Osteocyte (in vitro differentiated cells): ENCODE measurements around the gene GSTM2. TPM values are rescaled to one million over a fixed set of nuclear protein-coding genes. Genes with fewer than 3 reads are reported as not detected.

Experiments used
- DNase-seq: peaks from one replicate; pipeline ENCODE4 v3.0.0; 2021; ENCODE audit warnings: mixed read lengths; ENCODE audit not compliant: unreplicated experiment; ENCODE audit errors: extremely low spot score
- H3K27ac Mint-ChIP-seq: one replicate; pipeline ENCODE4 v1.8.0; 2021; ENCODE audit warnings: mild to moderate bottlenecking, mixed read lengths; ENCODE audit not compliant: unreplicated experiment
- H3K27me3 Mint-ChIP-seq: one replicate; pipeline ENCODE4 v1.8.0; 2021; ENCODE audit warnings: mixed read lengths; ENCODE audit not compliant: unreplicated experiment
- H3K36me3 Mint-ChIP-seq: one replicate; pipeline ENCODE4 v1.8.0; 2021; ENCODE audit warnings: mixed read lengths; ENCODE audit not compliant: unreplicated experiment
- H3K4me1 Mint-ChIP-seq: one replicate; pipeline ENCODE4 v1.8.0; 2021; ENCODE audit warnings: mixed read lengths; ENCODE audit not compliant: unreplicated experiment
- H3K4me3 Mint-ChIP-seq: one replicate; pipeline ENCODE4 v1.8.0; 2021; ENCODE audit warnings: mild to moderate bottlenecking, moderate library complexity, mixed read lengths; ENCODE audit not compliant: unreplicated experiment
- H3K9me3 Mint-ChIP-seq: one replicate; pipeline ENCODE4 v1.8.0; 2021; ENCODE audit warnings: mixed read lengths; ENCODE audit not compliant: unreplicated experiment
- CTCF ChIP-seq: fragments of 200-600 bp; sonication (generic); IDR thresholded peaks from 2 replicates; pipeline ENCODE4 v1.5.0; 2021; ENCODE audit warnings: antibody characterized with exemption, mild to moderate bottlenecking, moderate library complexity
- long read RNA-seq: library from polyadenylated mRNA; unstranded; transcript quantifications from one replicate; pipeline ENCODE4 v2.0.0, GENCODE V29; 2021
- total RNA-seq: library from RNA; stranded (reverse); gene quantifications from 2 replicates; pipeline ENCODE4 v1.2.1, GENCODE V29; 2021

Gene GSTM2
- 38.6 and 39.0 TPM in 2 replicates for total RNA-seq
- long read RNA-seq, transcript GSTM2-201 (8 exons, 1,157 nt): major isoform, 5 of 8 reads
- long read RNA-seq, partial matches to known transcripts: 1 of 8 reads
- long read RNA-seq, other reads (novel, unspliced or antisense): 2 of 8 reads

GRCh38 chr1:109667452-109668122 lies at the start of gene GSTM2:
Gene GSTM2 (plus strand): TSS chr1:109668057. CDS start chr1:109668116, 59 bp downstream.
- H3K4me1 Mint-ChIP-seq: peaks cover 22% of the 10 kb centered on the region

GRCh38 chr1:109618661-109619575 lies 48.9 kb upstream of the GSTM2 start:
- peak overlapping the region; percentile 97 for H3K27ac Mint-ChIP-seq
- no peak for TF ChIP-seq CTCF
- no peaks in the 10 kb centered on the region for H3K36me3 Mint-ChIP-seq
- DNase-seq: no peak
- peak overlapping the region; percentile 95 for H3K4me3 Mint-ChIP-seq
- H3K4me1 Mint-ChIP-seq: peaks cover 41% of the 10 kb centered on the region
- no peaks in the 10 kb centered on the region for H3K9me3 Mint-ChIP-seq
- no peaks in the 10 kb centered on the region for H3K27me3 Mint-ChIP-seq

More at GRCh38 chr1:109667452-109668122, at the start of gene GSTM2:
- Mint-ChIP-seq H3K27ac (no peak within 1 kb of the TSS), H3K27me3 (no peaks in the 10 kb centered on the region), H3K9me3 (no peaks in the 10 kb centered on the region), H3K36me3 (peaks cover 4% of the 10 kb centered on the region), H3K4me3 (peak within 1 kb of the TSS; percentile 77)
- DNase-seq: peak; percentile 91
- TF ChIP-seq CTCF: no peak

- peak; percentile 87 for DNase-seq
- TF ChIP-seq CTCF: no peak
- H3K4me1 Mint-ChIP-seq: peaks cover 47% of the 10 kb centered on the region
These were observed 48.1 kb upstream of the GSTM2 start, which contains the start of the genes AMPD2 and GNAT2 for GRCh38 chr1:109619576-109620400. Gene AMPD2 (plus strand): TSS chr1:109619837. CDS start chr1:109621176, 1,339 bp downstream. Gene GNAT2 (minus strand): TSS chr1:109619616. CDS start chr1:109612870, 6,746 bp downstream.

GRCh38 chr1:109620401-109620791 lies 47.5 kb upstream of the GSTM2 start:
- Mint-ChIP-seq H3K27ac (peak overlapping the region; percentile 97), H3K4me1 (peaks cover 47% of the 10 kb centered on the region), H3K27me3 (no peaks in the 10 kb centered on the region), H3K36me3 (no peaks in the 10 kb centered on the region), H3K9me3 (no peaks in the 10 kb centered on the region), H3K4me3 (peak overlapping the region; percentile 95)
- TF ChIP-seq CTCF: no peak
- peak; percentile 85 for DNase-seq

More at GRCh38 chr1:109619576-109620400, 48.1 kb upstream of the GSTM2 start, which contains the start of the genes AMPD2 and GNAT2:
- no peaks in the 10 kb centered on the region for H3K9me3 Mint-ChIP-seq
- H3K36me3 Mint-ChIP-seq: no peaks in the 10 kb centered on the region
- no peaks in the 10 kb centered on the region for H3K27me3 Mint-ChIP-seq
- H3K4me3 Mint-ChIP-seq: peak within 1 kb of the TSS; percentile 95
- peak within 1 kb of the TSS; percentile 97 for H3K27ac Mint-ChIP-seq
